A549 (cell line): ENCODE results near the gene MTCP1. TPM values are rescaled to one million over a fixed set of nuclear protein-coding genes. Genes with fewer than 3 reads are reported as not detected.

Experiments used
- ATAC-seq, 2 experiments: fragments of 200-7000 bp in 1 of 2; fragments of >200 bp in 1 of 2; cut with Nextera tagmentation in 1 of 2; cut with Tn5 transposase in 1 of 2; 3 replicates each; pipeline versions ENCODE4 v1.8.0 to v1.9.1; 2018 to 2020; ENCODE audit warnings: mild to moderate bottlenecking in 1 of 2, moderate library complexity in 1 of 2
- CTCF ChIA-PET: fragments of 300-600 bp; sonication (Branson Sonifier 250); formaldehyde crosslinking; extraction: SDS; loops from one replicate; lab custom pipeline; 2021; ENCODE audit warnings: antibody characterized with exemption, inconsistent platforms; lab: Yijun Ruan, JAX
- POLR2A ChIA-PET: fragments of 350-600 bp; formaldehyde crosslinking; extraction: SDS; loops from one replicate; lab custom pipeline; 2021; ENCODE audit warnings: antibody characterized with exemption, inconsistent platforms; lab: Yijun Ruan, JAX
- DNase-seq, 2 experiments: peaks; one replicate each; pipeline versions ENCODE4 v3.0.0 to v3.0.0-alpha.2; 2011 to 2016; ENCODE audit warnings: low read depth in 1 of 2, low spot score in 1 of 2
- FAIRE-seq: peaks from 2 replicates; lab custom pipeline; 2011; peaks lifted over from hg19 to GRCh38; lab: Jason Lieb, UNC
- H3K27ac ChIP-seq, 2 experiments: fragments of >200 bp; sonication (Bioruptor Twin); formaldehyde crosslinking; 3 replicates each; pipeline ENCODE4 v1.5.1; 2016 to 2017
- H3K4me1 ChIP-seq: fragments of >200 bp; sonication (Bioruptor Twin); formaldehyde crosslinking; 3 replicates; pipeline ENCODE4 v1.6.1; 2016
- H3K4me2 ChIP-seq: fragments of >200 bp; sonication (Bioruptor Twin); formaldehyde crosslinking; 3 replicates; pipeline ENCODE4 v1.6.1; 2016
- H3K4me3 ChIP-seq: fragments of >200 bp; sonication (Bioruptor Twin); formaldehyde crosslinking; 3 replicates; pipeline ENCODE4 v1.5.1; 2016
- H3K9me3 ChIP-seq: fragments of >200 bp; sonication (Bioruptor Twin); formaldehyde crosslinking; 3 replicates; pipeline ENCODE4 v1.6.1; 2016
- CEBPB ChIP-seq, 2 experiments: fragments of >200 bp in 1 of 2; sonication (Bioruptor Twin) in 1 of 2; formaldehyde crosslinking in 1 of 2; IDR thresholded peaks; 2 replicates each; pipeline ENCODE4 v1.6.1; 2012 to 2016
- CHD4 ChIP-seq: fragments of 200-600 bp; sonication (generic); IDR thresholded peaks from 2 replicates; pipeline ENCODE4 v1.6.1; 2016; ENCODE audit warnings: antibody characterized with exemption, mild to moderate bottlenecking, borderline replicate concordance
- EHMT2 ChIP-seq: fragments of 200-600 bp; sonication (generic); IDR thresholded peaks from 2 replicates; pipeline ENCODE4 v1.6.1; 2016; ENCODE audit warnings: antibody characterized with exemption, low read depth, mild to moderate bottlenecking, moderate library complexity
- FOXS1 ChIP-seq: fragments of 250-450 bp; sonication (Bioruptor Pico); IDR thresholded peaks from 2 replicates; pipeline ENCODE4 v1.5.0; 2020; ENCODE audit warnings: mild to moderate bottlenecking, moderate library complexity
- HOXA7 ChIP-seq: fragments of 250-450 bp; sonication (Bioruptor Pico); IDR thresholded peaks from 2 replicates; pipeline ENCODE4 v1.5.0; 2020; ENCODE audit warnings: mild to moderate bottlenecking, moderate library complexity
- JUN ChIP-seq, 2 experiments: fragments of >200 bp; sonication (Bioruptor Twin); formaldehyde crosslinking; IDR thresholded peaks; 2 replicates in 1 of 2; 3 replicates in 1 of 2; pipeline ENCODE4 v1.6.1; 2016 to 2017
- KDM5A ChIP-seq: fragments of 200-600 bp; sonication (generic); IDR thresholded peaks from 2 replicates; pipeline ENCODE4 v1.6.1; 2016; ENCODE audit warnings: antibody characterized with exemption, mild to moderate bottlenecking
- MYC ChIP-seq: IDR thresholded peaks from 2 replicates; pipeline ENCODE4 v1.6.1; 2012; ENCODE audit warnings: mild to moderate bottlenecking, inconsistent platforms, low read length, improper control_type of control experiment, borderline replicate concordance
- POLR2A ChIP-seq: IDR thresholded peaks from 2 replicates; pipeline ENCODE4 v1.6.1; 2012; ENCODE audit warnings: mild to moderate bottlenecking, low read length
- POLR2AphosphoS2 ChIP-seq: conservative IDR thresholded peaks from 2 replicates; pipeline ENCODE4 v1.6.1; 2012; ENCODE audit warnings: low read length, improper control_type of control experiment, inconsistent platforms
- RNF2 ChIP-seq: fragments of 200-600 bp; sonication (generic); IDR thresholded peaks from 2 replicates; pipeline ENCODE4 v1.6.1; 2016; ENCODE audit warnings: low read depth, mild to moderate bottlenecking, antibody characterized with exemption, moderate library complexity, borderline replicate concordance
- TFCP2L1 ChIP-seq: fragments of 250-450 bp; sonication (Bioruptor Pico); IDR thresholded peaks from 2 replicates; pipeline ENCODE4 v1.5.0; 2021; ENCODE audit warnings: mild to moderate bottlenecking
- ZNF302 ChIP-seq: fragments of 250-450 bp; sonication (Bioruptor Pico); IDR thresholded peaks from 2 replicates; pipeline ENCODE4 v1.9.0; 2021; ENCODE audit warnings: inconsistent platforms, mild to moderate bottlenecking, moderate library complexity
- WGBS: methylation state at CpG from one replicate; pipeline ENCODE4 v1.1.6; 2017; ENCODE audit errors: missing lambda C conversion rate; 5-methylcytosine and 5-hydroxymethylcytosine counted together
- polyA plus RNA-seq, 4 experiments: library from polyadenylated mRNA; depleted of rRNA in 3 of 4; stranded (reverse); fragments of >200 nt; fragmentation: RNase III in 1 of 4; extraction: RNeasy Plus Mini Kit Qiagen cat#74134 plus additional on column Dnase treatment in 1 of 4; gene quantifications; 2 replicates in 3 of 4; 3 replicates in 1 of 4; pipeline ENCODE4 v1.2.3, GENCODE V29; 2011 to 2017
- TF ChIP-seq, protein P1 (sequence below): IDR thresholded peaks from 2 replicates; pipeline ENCODE4 v1.6.1; 2012
- TF ChIP-seq, protein P2 (sequence below): fragments of 250-450 bp; sonication (Bioruptor Pico); IDR thresholded peaks from 2 replicates; pipeline ENCODE4 v1.5.0; 2020; ENCODE audit warnings: low read depth, mild to moderate bottlenecking, moderate library complexity
- TF ChIP-seq, protein P3 (sequence below): fragments of 450-650 bp; IDR thresholded peaks from 2 replicates; pipeline ENCODE4 v1.6.1; 2014; ENCODE audit warnings: antibody characterized with exemption
- TF ChIP-seq, protein P4 (sequence below): fragments of >200 bp; sonication (Bioruptor Twin); formaldehyde crosslinking; IDR thresholded peaks from 3 replicates; pipeline ENCODE4 v1.5.1; 2016

Gene MTCP1
- polyA plus RNA-seq, 2 of the 4 experiments (the other 2 are of a cell fraction), result 12.3 to 38.0 TPM

DNA sequence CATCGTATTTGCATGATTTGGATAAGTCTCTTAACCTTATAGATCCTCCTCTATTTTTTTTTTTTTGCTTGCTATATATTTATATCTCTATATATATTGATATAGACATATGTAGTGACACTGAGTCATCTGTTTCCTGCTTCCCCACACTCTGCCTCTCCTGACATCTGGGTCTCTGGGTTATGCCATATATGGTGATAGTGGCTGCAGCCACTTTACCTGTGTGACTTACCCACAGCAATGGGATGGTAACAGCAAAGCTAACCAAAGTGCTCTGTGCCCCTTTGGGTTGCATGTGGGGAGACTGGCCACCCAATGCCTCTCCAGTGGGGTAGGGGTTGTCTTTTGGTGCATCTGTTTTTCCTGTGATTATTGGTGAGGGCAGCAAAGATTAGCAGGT lies 14.5 kb downstream of the MTCP1 start:
- no peak for FAIRE-seq
- ATAC-seq, result no peak
- WGBS, result 78% methylated on average over 1 of the region's 1 CpG
- Histone ChIP-seq H3K4me3 (no peak overlapping the region), H3K9me3 (no peaks in the 10 kb centered on the region), H3K4me2 (0 out of 3 replicates have a peak overlapping the region, but pooled peaks have one; percentile 72), H3K27ac (no peak overlapping the region), H3K4me1 (peaks cover 29% of the 10 kb centered on the region)
- POLR2A ChIA-PET, result interaction anchor here (2.2 kb wide), 1 partner anchor 29 kb away, joined by 7 read pairs; the partner anchor contains the start of gene FUNDC2
- TF ChIP-seq HOXA7, result no peak
- TF ChIP-seq, all 56 proteins: peak for 0
- DNase-seq, result no peak
- CTCF ChIA-PET, result interaction anchor here (0.7 to 4.2 kb wide), 16 partner anchors 10 to 139 kb away, joined by 3 to 35 read pairs (median 6); partner anchors contain the start of genes CMC4, FUNDC2 and MTCP1

DNA sequence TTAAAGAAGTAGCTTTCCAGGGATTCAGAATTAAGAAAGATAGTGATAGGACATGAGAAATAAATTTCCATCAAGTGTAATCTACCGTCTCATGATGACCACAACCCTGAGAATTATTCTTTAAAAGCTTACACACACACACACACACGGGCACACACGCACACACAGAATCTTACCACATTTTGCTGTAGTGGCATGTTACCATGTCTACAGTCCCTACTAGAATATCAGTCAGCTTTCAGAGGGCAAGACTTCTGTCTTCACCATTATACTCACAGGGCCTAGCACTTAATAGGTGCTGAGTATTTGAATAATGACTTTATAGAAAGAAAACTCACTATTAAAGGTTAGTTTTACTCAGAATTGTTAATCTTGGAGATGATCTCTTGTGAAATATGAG lies 15.4 kb downstream of the MTCP1 start:
- Histone ChIP-seq H3K4me2 (no peak overlapping the region), H3K9me3 (no peaks in the 10 kb centered on the region), H3K27ac (no peak overlapping the region), H3K4me3 (no peak overlapping the region), H3K4me1 (peaks cover 29% of the 10 kb centered on the region)
- TF ChIP-seq TFCP2L1 (CRISPR knock-in tag), result no peak
- no peak for TF ChIP-seq CHD4
- ChIA-PET CTCF (interaction anchor here (1.0 to 4.2 kb wide), 5 partner anchors 8 to 74 kb away, joined by 4 to 35 read pairs (median 4); no protein-coding TSS in a partner anchor), POLR2A (no interaction called here)
- ATAC-seq, result no peak
- no peak for DNase-seq
- FAIRE-seq, result no peak
- WGBS, result 96% methylated on average over 3 of the region's 3 CpGs

DNA sequence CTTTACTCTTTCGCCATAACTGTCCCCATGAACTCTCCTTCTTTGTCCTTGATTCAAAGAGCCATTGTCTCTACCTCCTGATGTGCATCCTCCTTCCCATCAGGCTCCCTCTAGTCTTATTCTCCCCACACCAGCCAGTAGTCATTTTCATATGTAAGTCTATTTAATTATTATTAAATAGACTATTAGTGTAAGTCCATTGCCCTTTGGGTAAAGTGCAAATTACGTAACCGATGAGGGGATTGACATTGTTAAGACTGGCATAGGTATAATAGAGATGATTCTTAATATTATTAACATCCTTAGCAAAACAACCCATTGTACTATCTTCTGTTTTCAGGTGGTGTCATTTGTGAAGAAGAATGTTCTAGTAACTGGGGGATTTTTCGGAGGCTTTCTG lies 16.7 kb downstream of the MTCP1 start:
- FAIRE-seq, result no peak
- DNase-seq, result no peak
- WGBS, result 97% methylated on average over 4 of the region's 4 CpGs

DNA sequence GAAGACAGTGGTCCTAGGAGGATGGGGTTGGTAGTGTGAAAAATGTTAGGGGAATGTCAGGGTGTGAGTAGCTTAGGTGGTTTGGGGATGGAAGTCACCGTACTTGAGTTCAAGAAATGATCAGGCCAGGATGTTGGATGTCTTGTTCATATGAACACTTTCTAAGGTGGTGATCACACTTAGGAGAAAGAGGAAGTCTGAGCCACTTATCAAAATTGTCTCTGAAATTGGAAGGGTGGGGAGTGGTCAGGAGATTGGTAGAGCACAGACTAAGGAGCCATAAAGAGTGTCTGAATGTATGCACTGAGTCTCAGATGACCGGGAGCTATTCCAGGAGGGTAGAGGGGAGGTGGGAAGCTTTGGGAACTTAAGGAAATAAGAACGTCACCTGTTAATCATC lies 17.3 kb downstream of the MTCP1 start:
- POLR2A ChIA-PET, result no interaction called here
- H3K9me3 ChIP-seq, result no peaks in the 10 kb centered on the region
- no peak for ATAC-seq
- H3K4me1 ChIP-seq, result peaks cover 32% of the 10 kb centered on the region
- CTCF ChIA-PET, result interaction anchor here (0.7 to 1.6 kb wide), 3 partner anchors 10 to 68 kb away, joined by 3 to 5 read pairs (median 4); no protein-coding TSS in a partner anchor
- TF ChIP-seq, protein P1, sequence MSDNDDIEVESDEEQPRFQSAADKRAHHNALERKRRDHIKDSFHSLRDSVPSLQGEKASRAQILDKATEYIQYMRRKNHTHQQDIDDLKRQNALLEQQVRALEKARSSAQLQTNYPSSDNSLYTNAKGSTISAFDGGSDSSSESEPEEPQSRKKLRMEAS, result no peak
- no peak for FAIRE-seq
- 88% methylated on average over 3 of the region's 3 CpGs for WGBS
- no peak overlapping the region for H3K4me3 ChIP-seq
- H3K27ac ChIP-seq, result peak overlapping the region; percentile 40 to 52; a peak in 3 of 6 replicates
- DNase-seq, result no peak
- H3K4me2 ChIP-seq, result peak overlapping the region; percentile 86

More for the DNA sequence above, 16.7 kb downstream of the MTCP1 start:
- Histone ChIP-seq H3K4me3 (no peak overlapping the region), H3K9me3 (no peaks in the 10 kb centered on the region), H3K27ac (no peak overlapping the region), H3K4me2 (no peak overlapping the region), H3K4me1 (peaks cover 29% of the 10 kb centered on the region)
- POLR2A ChIA-PET, result no interaction called here
- ATAC-seq, result no peak
- TF ChIP-seq POLR2A (no peak), RNF2 (no peak), EHMT2 (no peak), CEBPB (IDR thresholded peaks at IDR 0.05) (no peak), ZNF302 (no peak)
- TF ChIP-seq, protein P2, sequence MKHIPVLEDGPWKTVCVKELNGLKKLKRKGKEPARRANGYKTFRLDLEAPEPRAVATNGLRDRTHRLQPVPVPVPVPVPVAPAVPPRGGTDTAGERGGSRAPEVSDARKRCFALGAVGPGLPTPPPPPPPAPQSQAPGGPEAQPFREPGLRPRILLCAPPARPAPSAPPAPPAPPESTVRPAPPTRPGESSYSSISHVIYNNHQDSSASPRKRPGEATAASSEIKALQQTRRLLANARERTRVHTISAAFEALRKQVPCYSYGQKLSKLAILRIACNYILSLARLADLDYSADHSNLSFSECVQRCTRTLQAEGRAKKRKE (CRISPR knock-in tag), result no peak
- CTCF ChIA-PET, result interaction anchor here (0.7 to 1.2 kb wide), 2 partner anchors 9 to 66 kb away, joined by 3 to 4 read pairs; no protein-coding TSS in a partner anchor

DNA sequence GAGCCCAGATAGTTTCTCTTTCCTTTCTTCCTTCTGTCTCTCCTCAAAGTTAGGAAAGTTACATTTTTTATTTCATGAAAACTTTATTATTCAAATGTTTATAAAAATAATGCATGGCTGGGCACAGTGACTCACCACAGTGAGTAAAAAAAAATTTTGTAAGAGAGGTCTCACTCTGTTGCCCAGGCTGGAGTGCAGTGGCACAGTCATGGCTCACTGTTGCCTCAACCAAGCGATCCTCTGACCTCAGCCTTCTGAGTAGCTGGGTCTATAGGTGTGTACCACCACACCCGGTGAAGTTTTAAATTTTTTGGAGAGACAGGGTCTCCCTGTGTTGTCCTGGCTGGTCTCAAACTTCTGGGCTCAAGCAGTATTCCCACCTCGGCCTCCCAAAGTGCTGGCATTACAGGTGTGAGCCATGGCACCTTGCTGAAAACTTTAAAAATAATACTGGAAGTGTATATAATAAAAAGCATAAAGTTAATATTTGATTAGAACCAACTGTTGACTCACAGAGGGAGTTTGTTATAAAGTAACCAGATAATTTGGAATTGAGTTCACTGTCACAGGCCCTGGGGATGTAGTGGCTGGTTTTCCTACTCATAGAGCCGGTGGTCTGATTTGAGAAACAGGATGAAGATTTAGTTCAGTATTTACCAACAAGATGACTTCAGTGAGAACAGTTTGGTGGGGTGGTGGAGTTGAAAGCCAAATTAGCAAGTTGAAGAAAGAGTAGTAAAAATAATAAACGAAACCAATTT lies 18.0 kb downstream of the MTCP1 start:
- Histone ChIP-seq H3K4me1 (peaks cover 36% of the 10 kb centered on the region), H3K9me3 (no peaks in the 10 kb centered on the region), H3K4me3 (0 out of 3 replicates have a peak overlapping the region, but pooled peaks have one; percentile 22), H3K27ac (peak overlapping the region; percentile 52 to 76; a peak in 5 of 6 replicates), H3K4me2 (peak overlapping the region; percentile 86)
- no peak for ATAC-seq
- WGBS, result 19% methylated on average over 5 of the region's 5 CpGs
- CTCF ChIA-PET, result interaction anchor here (1.4 to 1.6 kb wide), 2 partner anchors 10 to 67 kb away, joined by 4 to 5 read pairs; no protein-coding TSS in a partner anchor
- DNase-seq, result no peak
- no peak for FAIRE-seq
- POLR2A ChIA-PET, result no interaction called here
- TF ChIP-seq, protein P3, sequence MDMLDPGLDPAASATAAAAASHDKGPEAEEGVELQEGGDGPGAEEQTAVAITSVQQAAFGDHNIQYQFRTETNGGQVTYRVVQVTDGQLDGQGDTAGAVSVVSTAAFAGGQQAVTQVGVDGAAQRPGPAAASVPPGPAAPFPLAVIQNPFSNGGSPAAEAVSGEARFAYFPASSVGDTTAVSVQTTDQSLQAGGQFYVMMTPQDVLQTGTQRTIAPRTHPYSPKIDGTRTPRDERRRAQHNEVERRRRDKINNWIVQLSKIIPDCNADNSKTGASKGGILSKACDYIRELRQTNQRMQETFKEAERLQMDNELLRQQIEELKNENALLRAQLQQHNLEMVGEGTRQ, result no peak
- no peak for TF ChIP-seq KDM5A
- TF ChIP-seq, protein P2 (CRISPR knock-in tag), result no peak
- TF ChIP-seq FOXS1 (CRISPR knock-in tag), result no peak
- TF ChIP-seq POLR2AphosphoS2, result no peak
- no peak for TF ChIP-seq MYC
- no peak for TF ChIP-seq JUN (IDR thresholded peaks at IDR 0.05)
- TF ChIP-seq, protein P4, sequence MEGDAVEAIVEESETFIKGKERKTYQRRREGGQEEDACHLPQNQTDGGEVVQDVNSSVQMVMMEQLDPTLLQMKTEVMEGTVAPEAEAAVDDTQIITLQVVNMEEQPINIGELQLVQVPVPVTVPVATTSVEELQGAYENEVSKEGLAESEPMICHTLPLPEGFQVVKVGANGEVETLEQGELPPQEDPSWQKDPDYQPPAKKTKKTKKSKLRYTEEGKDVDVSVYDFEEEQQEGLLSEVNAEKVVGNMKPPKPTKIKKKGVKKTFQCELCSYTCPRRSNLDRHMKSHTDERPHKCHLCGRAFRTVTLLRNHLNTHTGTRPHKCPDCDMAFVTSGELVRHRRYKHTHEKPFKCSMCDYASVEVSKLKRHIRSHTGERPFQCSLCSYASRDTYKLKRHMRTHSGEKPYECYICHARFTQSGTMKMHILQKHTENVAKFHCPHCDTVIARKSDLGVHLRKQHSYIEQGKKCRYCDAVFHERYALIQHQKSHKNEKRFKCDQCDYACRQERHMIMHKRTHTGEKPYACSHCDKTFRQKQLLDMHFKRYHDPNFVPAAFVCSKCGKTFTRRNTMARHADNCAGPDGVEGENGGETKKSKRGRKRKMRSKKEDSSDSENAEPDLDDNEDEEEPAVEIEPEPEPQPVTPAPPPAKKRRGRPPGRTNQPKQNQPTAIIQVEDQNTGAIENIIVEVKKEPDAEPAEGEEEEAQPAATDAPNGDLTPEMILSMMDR, result no peak
